Stimulated activated CD8-positive, alpha-beta memory T cell treated with anti-CD3 and anti-CD28 coated beads, Interleukin-12 subunit alpha, Interleukin-12 subunit beta, amount 100 ng/mL, for 1 hour (primary cell): ENCODE results near the gene CXCL8.
"Not testable (repeated sequence)": the region's sequence is repeated elsewhere in the genome, so short reads cannot be mapped to it uniquely, and the experiment has no call there.

Source experiments
- DNase-seq: peaks from one replicate; pipeline ENCODE4 v3.0.0-alpha.2; 2020; ENCODE audit warnings: low read depth

Gene CXCL8

DNA sequence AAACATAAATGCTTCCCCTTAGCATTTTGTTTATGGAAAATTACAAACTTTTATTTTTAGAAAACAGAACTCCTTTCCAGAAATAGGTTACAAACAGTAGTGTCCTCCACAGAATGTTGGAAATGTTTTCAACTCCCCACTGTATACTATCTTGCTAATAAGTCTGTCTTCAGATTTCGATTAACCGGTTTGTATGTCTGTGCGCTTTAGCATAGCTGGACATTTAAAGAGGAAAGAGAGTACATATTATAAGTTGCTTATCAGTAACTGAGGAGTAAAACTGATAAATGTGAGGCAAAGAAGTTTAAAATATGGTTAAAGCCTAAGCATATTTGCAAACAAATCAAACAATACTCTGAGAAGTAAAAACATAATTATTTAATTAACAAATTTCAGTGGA, 3.4 kb downstream of the CXCL8 start:
- no peak for DNase-seq

DNA sequence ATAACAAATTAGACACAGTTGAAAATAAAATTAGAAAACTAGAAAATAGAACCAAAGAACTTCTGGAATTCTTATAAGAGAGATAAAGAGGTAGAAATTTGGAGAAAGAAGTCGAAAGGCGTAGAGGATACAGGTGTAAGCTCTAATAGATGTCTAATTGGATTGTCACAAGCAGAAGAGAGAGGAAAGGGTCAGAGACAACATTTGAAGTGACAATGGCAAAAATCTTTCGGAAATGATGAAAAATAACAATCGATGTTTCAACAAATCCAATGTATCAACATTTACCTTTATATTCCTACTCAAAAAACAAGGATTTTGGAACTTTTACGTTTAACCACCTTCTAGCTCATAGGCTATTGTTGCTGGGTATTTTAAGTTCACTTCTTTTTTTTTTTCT, 3.8 kb downstream of the CXCL8 start:
- no peak for DNase-seq

DNA sequence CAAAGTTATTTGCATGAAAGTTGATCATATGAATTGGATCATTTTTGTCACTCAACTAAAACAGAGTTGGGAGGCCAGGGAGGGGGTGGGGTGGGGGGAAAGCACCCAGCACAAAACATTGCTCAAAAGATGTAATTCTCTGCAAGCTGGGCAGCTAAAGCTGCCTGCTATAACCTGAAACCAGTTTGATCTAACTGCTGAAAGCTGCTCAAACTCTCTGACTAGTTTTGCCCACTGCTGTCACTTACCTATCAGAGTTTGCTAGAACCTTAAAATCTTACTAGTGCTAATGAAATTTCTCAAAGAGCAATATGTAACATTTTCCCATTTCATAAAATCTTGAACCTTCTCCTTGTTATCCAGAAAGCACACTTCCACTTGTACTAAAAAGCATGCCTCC, 10.4 kb downstream of the CXCL8 start:
- DNase-seq = no peak

DNA sequence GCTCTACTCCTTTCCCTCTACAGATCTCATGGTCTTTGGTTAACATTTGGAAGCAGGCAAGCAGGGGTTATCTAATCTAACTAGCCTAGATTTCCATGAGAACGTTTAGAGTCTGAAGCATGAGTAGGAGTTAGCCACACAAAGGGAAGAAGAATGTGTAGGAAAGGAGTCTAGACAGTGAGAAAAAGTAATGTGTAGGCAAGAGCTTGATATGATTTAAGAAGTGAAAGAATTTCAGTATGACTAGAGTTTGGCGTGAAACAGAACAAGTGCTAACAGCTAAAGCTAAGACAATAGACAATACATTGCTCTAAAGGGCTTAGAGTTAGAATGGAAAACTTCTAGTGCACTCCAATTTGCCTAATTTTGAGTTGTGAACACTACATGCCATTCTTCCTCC, 10.8 kb downstream of the CXCL8 start:
- no peak for DNase-seq

DNA sequence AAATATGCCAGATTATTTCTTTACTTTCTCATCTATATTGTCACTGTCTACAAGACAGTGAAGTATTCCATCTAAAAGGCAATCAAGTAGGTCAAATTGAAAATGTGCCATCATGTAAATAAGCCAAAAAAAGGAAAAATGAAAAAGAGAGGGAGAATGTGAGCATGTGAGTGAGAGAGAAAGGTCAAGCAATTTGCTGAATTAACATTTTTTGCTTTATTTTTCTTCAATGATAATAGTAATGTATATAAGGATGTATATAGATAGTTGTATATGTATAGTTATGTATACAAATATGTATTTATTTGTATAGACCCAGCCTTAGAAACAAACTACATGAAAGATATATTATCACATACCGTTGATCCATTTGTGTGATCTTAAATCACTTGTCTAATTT, 11.5 kb downstream of the CXCL8 start:
- DNase-seq = no peak

DNA sequence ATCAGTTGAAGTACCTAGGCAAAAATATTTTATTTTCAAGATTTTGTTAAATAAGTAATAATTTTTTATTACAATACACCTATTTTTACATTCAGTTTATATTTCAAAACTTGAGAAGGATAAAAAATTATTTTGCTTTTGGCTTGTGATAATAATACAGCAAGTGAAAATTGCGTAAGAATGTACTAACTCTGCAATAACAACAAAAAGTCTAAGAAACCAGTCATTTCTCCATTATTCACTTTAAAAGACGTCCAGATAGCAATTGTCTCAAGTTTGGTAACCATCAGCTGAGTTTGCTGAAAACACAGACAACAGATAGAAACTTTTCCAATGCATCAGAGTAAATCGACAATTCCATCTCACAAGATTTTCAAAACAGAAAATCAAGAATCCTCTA, 12.1 kb downstream of the CXCL8 start:
- DNase-seq = no peak

DNA sequence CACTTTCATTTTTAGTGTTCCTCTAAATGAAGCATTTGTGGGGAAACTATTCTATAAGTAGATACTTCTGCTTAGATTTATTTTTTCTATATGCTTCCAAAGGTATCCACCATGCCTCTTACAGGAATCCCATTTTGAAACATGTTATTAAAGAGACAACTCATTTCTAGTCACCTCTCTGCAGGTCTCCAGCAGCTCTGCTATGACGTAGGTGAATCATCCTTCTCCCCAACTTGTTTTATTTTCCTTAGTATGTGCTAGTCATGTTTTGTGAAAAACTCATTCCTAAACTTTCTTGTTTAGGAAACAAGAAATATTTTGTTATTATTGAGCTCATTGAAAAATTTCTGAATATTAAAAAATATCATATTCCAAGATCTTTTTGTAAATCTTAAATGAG, 12.8 kb downstream of the CXCL8 start:
- DNase-seq = no peak

DNA sequence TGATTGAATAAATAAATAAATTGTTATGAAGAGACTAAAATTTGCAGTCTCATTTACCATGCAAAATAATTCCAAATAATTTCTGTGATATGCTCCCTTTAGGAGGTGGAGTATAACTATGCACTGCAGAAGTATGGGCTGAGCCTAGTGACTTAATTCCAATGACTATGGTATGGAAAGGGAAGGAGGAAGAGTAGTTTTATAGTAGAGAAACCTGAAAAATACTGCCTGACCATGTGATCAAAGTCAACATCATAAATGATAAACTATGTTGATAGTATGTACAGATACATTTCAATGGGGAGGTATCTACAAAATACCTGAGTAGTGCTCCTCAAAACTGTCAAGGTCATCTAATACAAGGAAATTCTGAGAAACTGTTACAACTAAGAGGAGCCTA, 14.6 kb downstream of the CXCL8 start:
- no peak for DNase-seq

DNA sequence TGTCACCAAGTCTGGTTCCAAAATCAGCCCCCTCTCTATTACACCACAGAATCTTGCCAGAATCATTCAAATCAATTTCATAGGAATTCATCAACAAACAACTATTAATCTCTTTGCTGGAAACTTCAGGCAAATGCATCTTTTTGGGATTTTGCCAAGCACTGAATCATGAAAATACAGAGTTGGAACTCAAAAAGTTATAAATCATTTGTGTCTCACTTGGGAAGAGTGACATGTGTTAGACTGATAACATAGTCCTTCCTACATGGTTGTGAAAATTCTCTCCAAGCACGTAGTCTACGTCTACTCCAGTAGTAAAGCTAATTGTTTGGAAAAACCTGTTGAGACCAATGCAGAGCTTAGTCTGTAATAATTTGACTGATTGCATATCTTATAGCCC, 19.0 kb downstream of the CXCL8 start:
- no peak for DNase-seq

DNA sequence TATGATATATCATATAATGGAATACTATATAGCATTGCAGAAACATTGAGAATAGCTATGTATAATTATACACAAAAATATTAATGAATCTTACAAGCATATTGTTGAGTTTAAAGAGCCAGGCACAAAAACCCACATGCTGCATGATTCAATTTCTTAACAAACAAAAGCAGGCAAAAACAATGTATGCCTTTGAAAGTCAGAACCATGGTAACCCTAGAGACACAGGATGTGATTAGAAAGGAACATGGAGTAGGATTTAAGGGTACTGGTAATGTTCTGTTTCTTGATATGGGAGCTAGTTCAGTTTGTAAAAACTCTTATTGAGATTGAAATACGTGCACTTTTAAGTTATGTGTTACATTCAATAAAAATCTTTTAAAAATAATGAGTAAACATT, 21.5 kb downstream of the CXCL8 start:
- DNase-seq = no peak

DNA sequence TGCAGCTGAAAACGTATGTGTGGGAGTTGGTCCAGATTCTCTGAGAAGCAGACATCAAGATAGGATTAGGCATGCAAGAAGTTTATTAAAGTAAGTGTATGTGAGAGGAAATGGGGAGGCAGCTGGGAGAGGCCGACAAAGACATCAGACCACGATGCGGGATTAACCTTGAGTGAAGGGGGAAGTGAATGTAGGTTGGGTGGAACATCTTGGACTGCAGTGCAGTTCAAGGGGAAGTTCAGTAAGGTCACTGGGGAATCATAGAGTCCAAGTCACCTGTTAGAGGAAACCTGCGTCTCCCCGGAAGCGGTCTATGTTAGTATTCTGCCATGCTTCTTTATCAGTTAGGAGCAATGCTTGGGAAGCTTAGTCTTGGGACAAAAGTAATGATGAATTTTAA, 22.0 kb downstream of the CXCL8 start:
- DNase-seq = no peak

DNA sequence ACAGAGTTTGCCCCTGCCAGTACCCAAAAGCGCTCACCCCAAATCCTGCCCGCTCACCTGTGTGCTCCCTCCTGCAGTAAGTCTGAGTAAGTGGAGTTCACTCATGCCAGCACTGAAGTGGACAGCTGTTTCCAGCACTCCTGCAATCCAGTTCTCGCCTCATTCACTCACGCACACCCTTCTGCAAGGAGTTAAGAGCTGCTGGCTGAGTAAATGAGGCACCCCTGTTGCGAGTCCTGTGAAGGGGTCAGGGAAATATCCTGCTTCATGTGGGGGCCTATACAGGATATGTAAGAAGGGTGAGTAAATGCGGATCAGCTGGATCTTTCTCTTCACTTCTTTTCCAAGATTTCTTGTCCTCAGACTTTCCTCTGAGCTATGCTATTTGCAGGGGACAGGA, 23.5 kb downstream of the CXCL8 start:
- DNase-seq = no peak

DNA sequence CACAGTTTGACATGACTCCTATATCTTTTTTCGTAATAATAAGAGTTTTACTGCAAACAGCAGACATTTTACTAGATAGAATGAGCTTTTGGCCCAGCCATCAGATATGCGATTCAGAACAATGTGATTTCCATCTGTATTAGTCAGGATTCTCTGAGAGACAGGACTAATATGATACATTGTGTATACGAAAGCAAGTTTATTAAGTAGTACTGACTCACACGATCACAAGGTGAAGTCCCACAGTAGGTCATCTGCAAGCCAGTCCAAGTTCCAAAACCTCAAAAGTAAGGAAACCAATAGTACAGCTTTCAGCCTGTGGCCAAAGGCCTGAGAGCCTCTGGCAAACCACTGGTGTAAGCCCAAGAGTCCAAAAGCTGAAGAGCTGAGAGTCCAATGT, 24.1 kb downstream of the CXCL8 start:
- no peak for DNase-seq

DNA sequence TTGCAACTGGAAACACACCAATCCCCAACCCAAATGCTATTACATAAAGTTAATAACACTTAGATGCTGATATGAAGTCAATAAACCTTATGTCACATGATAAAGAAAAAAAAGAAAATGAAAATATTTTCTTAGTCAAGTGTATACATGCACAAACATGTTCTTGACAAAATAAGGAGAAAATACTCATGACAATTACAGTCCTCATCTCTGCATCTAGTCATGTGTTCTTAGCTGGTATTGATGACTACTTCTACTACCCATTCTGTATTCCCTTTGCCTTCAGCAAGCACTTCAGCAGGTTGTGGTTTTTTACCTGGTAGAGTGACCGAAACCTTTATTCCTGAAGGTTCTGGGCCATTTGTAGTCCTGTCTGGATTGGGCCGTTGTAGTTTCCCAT, 24.9 kb downstream of the CXCL8 start:
- DNase-seq = no peak

DNA sequence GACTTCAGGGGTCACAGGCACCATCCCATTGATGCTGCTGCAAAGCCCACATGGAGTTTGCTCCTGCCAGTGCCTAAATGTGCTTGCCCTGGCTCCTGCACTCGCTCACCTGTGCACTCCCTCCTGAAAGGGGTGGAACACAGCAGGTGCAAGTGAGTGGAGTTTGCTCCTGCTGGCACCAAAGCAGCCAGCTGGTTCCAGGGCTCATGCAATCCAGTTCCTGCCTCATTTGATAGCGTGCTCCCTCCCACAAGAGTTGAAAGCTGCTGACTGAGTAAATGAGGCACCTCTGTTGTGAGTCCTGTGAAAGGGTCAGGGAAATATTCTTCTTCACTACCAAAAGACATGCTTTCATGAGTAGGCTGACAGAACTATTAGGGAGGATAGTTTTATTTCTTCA, 30.5 kb downstream of the CXCL8 start:
- no peak for DNase-seq

DNA sequence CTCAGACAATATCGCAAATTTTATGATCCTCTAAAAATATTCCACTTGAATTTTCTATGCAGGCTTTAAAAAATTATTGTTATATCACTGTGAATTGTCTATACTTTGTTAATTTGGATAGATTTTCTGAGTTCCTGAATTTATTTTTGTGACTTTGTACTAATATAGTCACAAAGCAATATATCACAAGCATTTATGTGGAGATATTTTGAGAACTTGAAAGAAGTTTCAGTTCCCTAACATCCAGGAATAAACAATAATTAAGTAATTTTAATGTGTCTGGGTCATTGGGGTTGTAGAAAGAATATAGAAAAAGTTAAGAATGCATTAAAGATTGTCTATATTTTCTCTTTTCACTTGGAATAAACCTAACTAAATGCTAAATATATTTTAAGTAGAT, 32.0 kb downstream of the CXCL8 start:
- DNase-seq = no peak

DNA sequence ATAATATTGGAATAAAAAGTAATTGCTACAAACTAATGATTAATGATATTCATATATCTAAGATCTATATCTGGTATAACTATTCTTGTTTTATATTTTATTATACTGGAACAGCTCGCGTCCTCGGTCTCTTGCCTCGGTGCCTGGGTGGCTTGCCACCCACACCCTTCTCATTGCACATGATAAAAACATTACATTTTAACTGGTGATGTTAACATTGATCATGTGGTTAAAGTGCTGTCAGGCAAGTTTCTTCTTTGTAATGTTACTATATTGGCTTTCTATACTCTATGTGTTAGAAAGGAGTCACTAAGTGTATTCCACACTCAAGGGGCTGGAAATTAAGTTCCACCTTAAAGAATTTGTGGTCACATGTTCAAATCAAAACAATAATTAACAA, 34.0 kb downstream of the CXCL8 start:
- DNase-seq = not testable (repeated sequence)

DNA sequence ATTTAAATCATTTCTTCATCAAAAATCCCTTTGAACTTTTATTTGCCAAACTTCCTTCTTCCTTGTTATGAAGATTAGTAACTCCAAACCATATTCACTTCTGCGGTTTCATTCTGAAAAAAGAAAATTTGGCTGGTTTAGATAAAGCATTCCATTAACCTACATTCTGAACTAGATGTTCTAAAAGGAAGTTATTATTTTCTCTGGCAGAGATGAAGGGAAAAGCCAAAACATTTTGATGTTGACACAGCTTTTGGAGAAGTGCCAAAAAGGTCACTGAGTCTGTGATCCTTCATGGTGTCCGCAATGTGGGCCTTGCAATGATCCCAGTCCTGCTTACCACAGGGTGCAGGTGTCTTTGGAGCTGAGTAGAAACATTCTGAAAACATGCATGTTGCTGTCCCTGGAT, 36.0 kb downstream of the CXCL8 start:
- no peak for DNase-seq

DNA sequence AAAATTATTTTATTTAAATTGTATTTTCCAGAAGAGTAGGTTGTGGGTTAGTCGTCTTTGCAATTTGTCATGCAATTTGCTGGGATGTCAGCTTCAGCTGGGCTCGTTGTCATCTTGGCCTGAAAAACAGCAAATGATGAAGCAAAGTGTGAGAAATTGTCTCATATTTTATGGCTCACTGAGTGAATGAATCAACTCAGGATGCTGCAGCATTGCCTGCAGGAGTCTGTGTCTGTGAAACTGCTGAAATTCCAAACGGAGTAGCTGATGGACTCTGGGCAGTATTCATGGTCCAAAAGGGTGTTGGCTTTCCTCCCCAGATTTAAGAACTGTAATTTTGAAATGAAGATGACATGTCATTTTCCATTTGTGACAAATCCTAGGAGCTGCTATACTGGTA, 37.2 kb downstream of the CXCL8 start:
- no peak for DNase-seq

DNA sequence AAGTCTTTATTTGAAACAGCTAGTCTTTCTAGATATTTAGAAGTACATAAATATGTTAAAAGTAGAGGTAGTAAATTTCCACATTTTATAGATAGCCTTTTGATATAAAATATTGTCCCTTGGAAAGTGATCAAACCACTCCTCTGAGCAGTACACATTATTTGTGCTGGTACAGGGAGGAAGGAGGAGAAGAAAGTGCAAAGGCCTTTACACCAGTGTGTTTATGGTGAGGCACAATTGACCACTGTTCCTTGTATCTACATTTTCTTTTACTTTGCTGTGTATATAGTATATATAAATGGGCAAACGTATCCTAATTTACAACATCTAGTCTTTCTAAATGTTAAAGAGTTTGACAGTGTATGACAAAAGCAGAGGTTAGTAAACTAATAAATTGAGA, 39.9 kb downstream of the CXCL8 start:
- DNase-seq = no peak

DNA sequence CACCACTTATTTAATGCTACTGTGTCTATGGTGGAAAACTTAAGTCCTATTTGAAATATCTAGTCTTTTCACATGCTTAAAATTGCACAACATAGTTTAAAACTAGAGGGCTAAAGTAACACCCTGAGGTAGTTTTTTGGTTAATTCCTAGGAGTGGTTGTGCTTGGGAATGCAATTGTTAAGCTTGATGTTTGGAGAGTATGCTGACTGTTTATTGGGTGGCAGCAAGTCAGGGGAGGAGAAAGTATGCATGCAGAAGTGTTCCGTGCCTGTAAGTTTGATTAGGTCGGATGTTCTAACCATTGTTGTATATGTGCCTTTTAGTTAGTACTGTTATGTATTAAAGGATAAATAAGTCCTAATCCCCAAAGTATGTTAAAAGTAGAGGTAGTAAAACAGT, 40.5 kb downstream of the CXCL8 start:
- no peak for DNase-seq

DNA sequence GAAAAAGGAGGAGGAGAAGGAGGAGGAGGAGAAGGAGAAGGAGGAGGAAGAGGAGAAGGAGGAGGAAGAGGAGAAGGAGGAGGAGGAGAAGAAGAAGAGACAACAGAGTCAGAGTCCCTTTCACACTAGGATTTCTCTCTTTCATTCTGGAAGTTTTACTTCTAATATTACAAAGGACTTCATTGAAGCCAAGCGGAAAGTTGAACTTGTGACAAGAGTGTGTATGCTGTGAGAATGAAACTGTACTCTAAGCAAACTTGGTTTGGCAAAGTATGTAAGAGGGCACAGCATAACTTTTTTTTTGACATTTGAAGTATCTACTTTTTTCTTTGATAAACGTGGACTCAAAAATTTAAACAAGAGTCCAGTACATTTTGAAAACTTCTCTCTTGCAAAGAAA, 48.0 kb downstream of the CXCL8 start:
- no peak for DNase-seq
